Naive thymus-derived CD4-positive, alpha-beta T cell (primary cell): ENCODE results near the gene DPY19L3. TPM values are rescaled to one million over a fixed set of nuclear protein-coding genes. Genes with fewer than 3 reads are reported as not detected.
A peak's percentile ranks its signal among the peaks of the same experiment; 100 is the strongest.

Source experiments
- ATAC-seq: fragments of 150-1000 bp; cut with Tn5 transposase; 2 replicates; pipeline ENCODE4 v1.10.0; 2021; ENCODE audit warnings: mild to moderate bottlenecking, moderate library complexity
- CTCF ChIA-PET: fragments of 350-600 bp; sonication (Branson Sonifier 250); formaldehyde crosslinking; loops from one replicate; lab custom pipeline; 2021; ENCODE audit warnings: antibody characterized with exemption; lab: Charles Lee
- POLR2A ChIA-PET: fragments of 350-600 bp; sonication (Branson Sonifier 250); formaldehyde crosslinking; loops from one replicate; lab custom pipeline; 2021; ENCODE audit warnings: antibody characterized with exemption, inconsistent platforms; lab: Charles Lee
- DNase-seq, 9 donors: peaks; one replicate each; pipeline versions ENCODE4 v3.0.0 to v3.0.0-alpha.2; 2020 to 2022; ENCODE audit warnings: mixed read lengths in 1 of 9
- H3K27ac ChIP-seq: one replicate; pipeline ENCODE4 v1.7.0; 2013; ENCODE audit warnings: mild to moderate bottlenecking, low read depth, low read length, moderate library complexity
- H3K27me3 ChIP-seq, 2 donors: one replicate each; pipeline ENCODE4 v1.7.0; 2013; ENCODE audit warnings: low read length in 2 of 2, mild to moderate bottlenecking in 2 of 2, moderate library complexity in 2 of 2; ENCODE audit not compliant: control insufficient read depth in 2 of 2, insufficient read depth in 2 of 2
- H3K36me3 ChIP-seq, 3 experiments: 1 replicate in 2 of 3; 2 replicates in 1 of 3; pipeline ENCODE4 v1.7.0; 2013; ENCODE audit warnings: low read length in 3 of 3, mild to moderate bottlenecking in 3 of 3, moderate library complexity in 1 of 3; ENCODE audit not compliant: insufficient read depth in 3 of 3, control insufficient read depth in 2 of 3
- H3K4me1 ChIP-seq, 2 donors: one replicate each; pipeline ENCODE4 v1.7.0; 2013; ENCODE audit warnings: low read length in 2 of 2, mild to moderate bottlenecking in 2 of 2, moderate library complexity in 1 of 2; ENCODE audit not compliant: control insufficient read depth in 2 of 2, insufficient read depth in 2 of 2
- H3K4me3 ChIP-seq: 2 replicates; pipeline ENCODE4 v1.7.0; 2013; ENCODE audit warnings: mild to moderate bottlenecking, low read length
- H3K9me3 ChIP-seq, 3 experiments: 1 replicate in 2 of 3; 2 replicates in 1 of 3; pipeline ENCODE4 v1.7.0; 2013; ENCODE audit warnings: low read length in 3 of 3; ENCODE audit not compliant: control insufficient read depth in 2 of 3
- H3K27ac Mint-ChIP-seq, 9 donors: one replicate each; pipeline ENCODE4 v1.8.0; 2020 to 2022; ENCODE audit warnings: mixed read lengths in 9 of 9, mild to moderate bottlenecking in 8 of 9, moderate library complexity in 5 of 9, inconsistent platforms in 2 of 9
- H3K27me3 Mint-ChIP-seq, 5 donors: one replicate each; pipeline ENCODE4 v1.8.0; 2021 to 2022; ENCODE audit warnings: mixed read lengths in 5 of 5, mild to moderate bottlenecking in 1 of 5
- H3K36me3 Mint-ChIP-seq, 5 donors: one replicate each; pipeline ENCODE4 v1.8.0; 2020 to 2022; ENCODE audit warnings: mixed read lengths in 5 of 5, mild to moderate bottlenecking in 3 of 5, inconsistent platforms in 1 of 5
- H3K4me1 Mint-ChIP-seq, 7 donors: one replicate each; pipeline ENCODE4 v1.8.0; 2020 to 2022; ENCODE audit warnings: mixed read lengths in 7 of 7, mild to moderate bottlenecking in 3 of 7, inconsistent platforms in 1 of 7
- H3K4me3 Mint-ChIP-seq, 10 donors: one replicate each; pipeline ENCODE4 v1.8.0; 2020 to 2022; ENCODE audit warnings: mild to moderate bottlenecking in 10 of 10, mixed read lengths in 10 of 10, moderate library complexity in 6 of 10, inconsistent platforms in 2 of 10
- H3K9me3 Mint-ChIP-seq, 11 donors: one replicate each; pipeline ENCODE4 v1.8.0; 2020 to 2022; ENCODE audit warnings: mixed read lengths in 11 of 11, mild to moderate bottlenecking in 4 of 11, inconsistent platforms in 1 of 11, moderate library complexity in 1 of 11
- intact Hi-C, 2 donors: fragments of 100-400 bp; cut with micrococcal nuclease; formaldehyde crosslinking; loops; one replicate each; pipeline ENCODE4 v1.15.1; 2023
- polyA plus RNA-seq, 2 donors: library from polyadenylated mRNA; unstranded; fragments of 300-500 nt; fragmentation: Illumina TruSeq; gene quantifications; one replicate each; pipeline ENCODE4 v1.2.3, GENCODE V29; 2021
- total RNA-seq, 6 experiments: library from RNA in 5 of 6; stranded (reverse) in 5 of 6; gene quantifications; 1 replicate in 5 of 6; 2 replicates in 1 of 6; pipeline ENCODE4 v1.2.3 and lab custom pipeline; 2021 to 2026

The DPY19L3 gene
- total and polyA plus RNA-seq, 7 experiments from 2014 or later: 3.2 to 19.3 (median 11.9) TPM

DNA sequence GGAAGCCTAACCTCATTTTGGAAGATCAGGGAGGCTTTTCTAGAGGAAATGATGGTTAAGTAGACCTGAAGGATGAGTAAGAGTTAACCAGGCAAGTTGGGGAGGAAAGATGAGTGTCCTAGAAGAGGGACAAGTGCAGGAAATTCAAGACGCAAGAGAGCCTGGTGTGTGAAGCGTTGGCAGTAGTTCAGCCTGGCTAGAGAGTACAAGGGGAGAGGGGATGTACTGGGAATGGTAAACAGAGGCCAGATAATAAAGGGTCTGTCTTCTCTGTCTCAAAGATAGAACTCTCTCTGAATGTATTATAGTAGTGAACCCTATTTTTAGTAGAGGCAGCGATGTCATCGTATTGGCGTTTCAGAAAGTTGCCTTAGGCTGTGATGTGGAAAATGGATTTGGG is 9.7 kb downstream of the DPY19L3 start:
- no peak for DNase-seq
- H3K9me3 Mint-ChIP-seq: no peaks in the 10 kb centered on the region
- H3K4me3 Mint-ChIP-seq: no peak overlapping the region
- Histone ChIP-seq H3K27me3 (no peaks in the 10 kb centered on the region), H3K4me3 (no peak overlapping the region), H3K9me3 (no peaks in the 10 kb centered on the region), H3K27ac (no peak overlapping the region), H3K36me3 (peaks cover 0 to 14% (median 3%) of the 10 kb centered on the region in 3 experiments), H3K4me1 (no peaks in the 10 kb centered on the region)
- H3K27me3 Mint-ChIP-seq: no peaks in the 10 kb centered on the region
- CTCF ChIA-PET: no interaction called here
- intact Hi-C loops: no loop called here
- peaks cover 8 to 45% (median 38%) of the 10 kb centered on the region in 5 donors for H3K36me3 Mint-ChIP-seq
- peaks cover 0 to 8% (median 0%) of the 10 kb centered on the region in 7 donors for H3K4me1 Mint-ChIP-seq
- no peak for ATAC-seq
- POLR2A ChIA-PET: interaction anchor here (0.6 kb wide), 1 partner anchor 261 kb away, joined by 3 read pairs; no protein-coding TSS in a partner anchor
- H3K27ac Mint-ChIP-seq: peak overlapping the region in 1 of 9 donors; percentile 63

DNA sequence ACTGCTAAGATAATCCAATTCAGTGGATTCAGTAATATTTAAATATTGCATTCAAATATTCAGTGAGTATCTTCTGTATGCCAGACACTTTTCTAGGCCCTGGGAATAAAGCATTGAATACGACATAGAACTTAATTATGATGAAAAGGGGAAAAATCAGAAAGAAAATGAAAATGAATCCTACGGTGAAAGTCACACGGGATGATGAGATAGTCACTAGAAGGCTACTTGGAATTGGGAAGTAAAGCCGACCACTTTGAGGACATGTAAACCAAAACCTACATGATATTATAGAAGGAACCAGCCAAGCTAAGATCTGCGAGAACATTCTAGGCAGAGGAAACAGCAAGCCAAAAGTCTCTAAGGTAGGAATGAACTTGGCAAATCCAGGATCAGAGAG is 10.1 kb downstream of the DPY19L3 start:
- CTCF ChIA-PET: no interaction called here

DNA sequence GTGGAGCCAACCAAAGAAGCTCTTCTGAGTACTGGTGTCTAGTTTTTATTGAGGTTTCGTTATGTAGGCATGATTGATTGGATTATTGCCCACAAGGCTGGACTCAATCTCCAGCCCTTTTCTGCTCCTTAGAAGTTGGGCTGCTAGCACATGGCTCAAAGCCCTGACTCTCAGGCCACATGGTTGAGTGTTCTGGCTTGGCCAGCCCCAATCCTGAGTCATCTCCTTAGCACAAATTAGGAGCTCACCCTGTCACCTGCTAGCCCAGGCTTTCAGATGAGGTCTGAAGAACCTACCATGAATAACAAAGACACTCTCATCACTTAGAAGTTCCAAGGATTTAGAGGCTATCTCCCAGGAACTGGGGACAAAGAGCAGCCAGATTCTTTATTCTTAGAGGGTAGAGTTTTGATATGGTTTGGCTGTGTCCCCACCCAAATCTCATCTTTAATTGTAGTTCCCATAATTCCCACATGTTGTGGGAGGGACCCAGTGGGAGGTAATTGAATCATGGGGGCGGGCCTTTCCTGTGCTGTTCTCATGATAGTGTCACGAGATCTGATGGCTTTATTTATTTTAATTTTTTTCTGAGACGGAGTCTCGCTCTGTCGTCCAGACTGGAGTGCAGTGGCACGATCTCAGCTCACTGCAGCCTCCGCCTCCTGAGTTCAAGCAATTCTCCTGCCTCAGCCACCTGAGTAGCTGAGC is 11.3 kb downstream of the DPY19L3 start:
- no peaks in the 10 kb centered on the region for H3K27me3 Mint-ChIP-seq
- peaks cover 4 to 12% (median 6%) of the 10 kb centered on the region in 7 donors for H3K4me1 Mint-ChIP-seq
- Histone ChIP-seq H3K4me1 (peaks cover 0 to 5% of the 10 kb centered on the region in 2 donors), H3K27me3 (no peaks in the 10 kb centered on the region), H3K4me3 (no peak overlapping the region), H3K36me3 (peaks cover 0 to 10% (median under 1%) of the 10 kb centered on the region in 3 experiments), H3K27ac (no peak overlapping the region), H3K9me3 (no peaks in the 10 kb centered on the region)
- intact Hi-C loops: no loop called here
- ATAC-seq: no peak
- DNase-seq: no peak
- H3K9me3 Mint-ChIP-seq: no peaks in the 10 kb centered on the region
- H3K4me3 Mint-ChIP-seq: no peak overlapping the region
- H3K27ac Mint-ChIP-seq: no peak overlapping the region
- H3K36me3 Mint-ChIP-seq: peaks cover 3 to 35% (median 32%) of the 10 kb centered on the region in 5 donors
- CTCF ChIA-PET: interaction anchor here (0.5 kb wide), 1 partner anchor 77 kb away, joined by 3 read pairs; no protein-coding TSS in a partner anchor
- POLR2A ChIA-PET: interaction anchor here (0.6 kb wide), 2 partner anchors 38 to 43 kb away, joined by 3 read pairs; no protein-coding TSS in a partner anchor

More for the DNA sequence above, 10.1 kb downstream of the DPY19L3 start:
- Mint-ChIP-seq H3K4me1 (peaks cover 0 to 8% (median 0%) of the 10 kb centered on the region in 7 donors), H3K27me3 (no peaks in the 10 kb centered on the region), H3K27ac (peak overlapping the region in 1 of 9 donors; percentile 1), H3K36me3 (peaks cover 8 to 43% (median 37%) of the 10 kb centered on the region in 5 donors), H3K4me3 (no peak overlapping the region), H3K9me3 (no peaks in the 10 kb centered on the region)
- no peak overlapping the region for H3K4me3 ChIP-seq
- no peak for DNase-seq
- intact Hi-C loops: no loop called here
- H3K9me3 ChIP-seq: no peaks in the 10 kb centered on the region
- H3K4me1 ChIP-seq: no peaks in the 10 kb centered on the region
- no peak overlapping the region for H3K27ac ChIP-seq
- H3K36me3 ChIP-seq: peaks cover 0 to 14% (median 3%) of the 10 kb centered on the region in 3 experiments
- POLR2A ChIA-PET: interaction anchor here (0.6 kb wide), 1 partner anchor 261 kb away, joined by 3 read pairs; no protein-coding TSS in a partner anchor
- no peaks in the 10 kb centered on the region for H3K27me3 ChIP-seq
- no peak for ATAC-seq

DNA sequence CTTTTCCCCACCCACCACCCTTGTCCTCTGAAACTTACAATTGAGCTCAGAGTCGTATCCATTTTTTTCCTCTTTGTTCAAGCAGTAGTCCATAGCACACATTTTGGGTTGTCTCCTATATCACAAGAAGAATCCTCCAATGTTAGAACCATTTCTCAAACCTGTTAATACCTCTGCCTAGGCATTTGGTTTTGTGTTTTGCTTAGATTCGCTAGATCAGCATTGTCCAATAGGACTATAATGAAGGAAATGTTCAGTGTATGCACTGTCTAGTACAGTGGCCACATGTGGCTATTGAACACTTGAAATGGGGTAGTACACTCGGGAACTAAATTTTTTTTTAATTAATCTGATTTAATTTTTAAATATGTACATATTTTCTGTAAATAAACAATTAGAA is 12.6 kb downstream of the DPY19L3 start:
- intact Hi-C loops: no loop called here
- no peaks in the 10 kb centered on the region for H3K27me3 Mint-ChIP-seq
- H3K4me3 ChIP-seq: no peak overlapping the region
- peaks cover 0 to 13% of the 10 kb centered on the region in 2 donors for H3K4me1 ChIP-seq
- H3K36me3 ChIP-seq: no peaks in the 10 kb centered on the region
- no peaks in the 10 kb centered on the region for H3K9me3 ChIP-seq
- peaks cover 5 to 30% (median 26%) of the 10 kb centered on the region in 5 donors for H3K36me3 Mint-ChIP-seq
- peaks cover 0 to 6% (median 0%) of the 10 kb centered on the region in 11 donors for H3K9me3 Mint-ChIP-seq
- H3K4me1 Mint-ChIP-seq: peaks cover 11 to 23% (median 16%) of the 10 kb centered on the region in 7 donors
- H3K27me3 ChIP-seq: no peaks in the 10 kb centered on the region
- no peak overlapping the region for H3K27ac Mint-ChIP-seq
- ChIA-PET CTCF (no interaction called here), POLR2A (no interaction called here)
- no peak overlapping the region for H3K4me3 Mint-ChIP-seq
- H3K27ac ChIP-seq: no peak overlapping the region
- ATAC-seq (no peak), DNase-seq (no peak)

DNA sequence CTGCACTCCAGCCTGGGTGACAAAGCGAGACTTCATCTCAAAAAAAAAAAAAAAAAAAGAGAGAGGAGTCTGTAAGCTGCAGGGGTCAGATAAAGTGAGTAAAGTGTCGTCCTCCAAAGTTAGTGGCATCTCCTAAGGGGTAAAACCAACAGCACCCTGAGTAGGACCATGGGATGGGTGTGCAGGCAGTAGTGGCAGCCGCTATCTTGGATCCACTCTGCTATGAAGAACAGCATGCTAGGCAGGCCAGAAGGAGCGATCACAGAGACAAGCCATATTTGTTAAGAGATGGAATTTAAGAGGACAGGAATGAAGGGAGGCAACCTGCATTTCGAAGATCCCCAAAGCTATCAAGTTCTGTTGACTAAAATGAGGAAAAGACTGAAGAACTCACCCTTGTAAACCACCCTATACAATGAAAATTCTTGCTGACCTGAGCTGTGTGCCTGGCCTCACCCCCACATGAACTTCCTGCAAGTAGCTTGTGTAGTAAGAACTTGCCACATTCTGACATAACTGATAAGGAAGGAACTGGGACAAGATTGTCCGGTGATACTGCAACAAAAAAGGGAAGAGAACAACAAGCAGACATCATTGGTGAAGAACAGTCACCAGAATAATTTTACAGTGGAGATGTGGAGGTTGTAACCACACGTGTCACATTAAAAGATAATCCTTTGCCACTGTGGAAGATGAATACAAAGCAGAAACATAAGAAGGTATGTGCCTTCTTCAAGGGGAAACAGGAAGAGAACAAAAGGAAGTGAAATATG is 16.2 kb downstream of the DPY19L3 start:
- Histone ChIP-seq H3K27ac (peak overlapping the region; percentile 28), H3K9me3 (no peaks in the 10 kb centered on the region), H3K27me3 (no peaks in the 10 kb centered on the region), H3K36me3 (no peaks in the 10 kb centered on the region), H3K4me3 (no peak overlapping the region), H3K4me1 (peaks cover 0 to 13% of the 10 kb centered on the region in 2 donors)
- ChIA-PET CTCF (interaction anchor here (0.7 kb wide), 1 partner anchor 1754 kb away, joined by 4 read pairs; no protein-coding TSS in a partner anchor), POLR2A (interaction anchor here (0.6 to 0.7 kb wide), 2 partner anchors 20 to 158 kb away, joined by 3 to 4 read pairs; no protein-coding TSS in a partner anchor)
- DNase-seq (peak in 2 of 9 donors; percentile 0 to 14), ATAC-seq (peak; percentile 86)
- Mint-ChIP-seq H3K27me3 (no peaks in the 10 kb centered on the region), H3K9me3 (peaks cover 0 to 6% (median 0%) of the 10 kb centered on the region in 11 donors), H3K4me3 (peak overlapping the region in 9 of 10 donors; percentile 14 to 58 (median 41)), H3K27ac (peak overlapping the region; percentile 9 to 82 (median 71)), H3K4me1 (peaks cover 11 to 23% (median 16%) of the 10 kb centered on the region in 7 donors), H3K36me3 (peaks cover 3 to 19% (median 14%) of the 10 kb centered on the region in 5 donors)
- intact Hi-C loops: no loop called here

DNA sequence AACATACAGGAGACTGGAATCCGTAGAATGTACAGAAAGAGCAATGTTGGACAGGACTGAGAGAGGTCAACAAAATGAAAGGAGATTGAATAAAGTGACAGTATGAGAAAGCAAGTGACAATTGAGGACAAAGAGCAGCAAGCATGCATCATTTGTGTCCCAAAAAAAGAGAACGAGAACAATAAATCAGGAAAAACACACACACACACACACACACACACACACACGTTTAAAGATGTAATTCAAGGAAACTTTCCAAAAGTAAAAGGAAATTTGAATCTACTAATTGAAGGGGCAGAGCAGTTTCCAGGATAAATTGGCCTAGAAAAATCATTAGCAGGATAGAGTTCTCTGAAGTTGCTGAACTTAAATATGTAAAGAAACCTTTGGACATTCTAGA is 16.9 kb downstream of the DPY19L3 start:
- intact Hi-C loops: no loop called here
- no peaks in the 10 kb centered on the region for H3K9me3 ChIP-seq
- H3K27ac Mint-ChIP-seq: peak overlapping the region in 8 of 9 donors; percentile 32 to 82 (median 72)
- H3K9me3 Mint-ChIP-seq: peaks cover 0 to 6% (median 0%) of the 10 kb centered on the region in 11 donors
- H3K36me3 ChIP-seq: no peaks in the 10 kb centered on the region
- POLR2A ChIA-PET: no interaction called here
- H3K36me3 Mint-ChIP-seq: peaks cover 3 to 18% (median 16%) of the 10 kb centered on the region in 5 donors
- peaks cover 11 to 23% (median 16%) of the 10 kb centered on the region in 7 donors for H3K4me1 Mint-ChIP-seq
- CTCF ChIA-PET: no interaction called here
- ATAC-seq (no peak), DNase-seq (no peak)
- peak overlapping the region; percentile 28 for H3K27ac ChIP-seq
- peaks cover 0 to 13% of the 10 kb centered on the region in 2 donors for H3K4me1 ChIP-seq
- peak overlapping the region in 8 of 10 donors; percentile 14 to 58 (median 47) for H3K4me3 Mint-ChIP-seq
- H3K27me3 ChIP-seq: no peaks in the 10 kb centered on the region
- no peak overlapping the region for H3K4me3 ChIP-seq
- no peaks in the 10 kb centered on the region for H3K27me3 Mint-ChIP-seq
